ENCODE measurements around the gene ALAS2. TPM values are rescaled to one million over a fixed set of nuclear protein-coding genes. Genes with fewer than 3 reads are reported as not detected.

The ALAS2 gene
- total RNA-seq, 1 experiment from 2014 or later, result not detected

GRCh38 chrX:54979432-54979831 is 51.3 kb downstream of the ALAS2 start:
- Histone ChIP-seq H3K18ac (ENCODE audit: insufficient read length, low read depth, low read length) (no peak overlapping the region), H3K9me3 (ENCODE audit: control insufficient read depth, low read depth, low read length) (peaks cover 16% of the 10 kb centered on the region), H2BK20ac (ENCODE audit: low read depth, low read length, poor library complexity, severe bottlenecking) (no peak overlapping the region), H4K8ac (replicated peaks; ENCODE audit: insufficient read length, low read depth, low read length) (no peak overlapping the region), H2AFZ (ENCODE audit: low read length) (no peak overlapping the region), H3K4ac (ENCODE audit: low read depth, low read length) (no peak overlapping the region), H4K20me1 (ENCODE audit: control insufficient read depth, insufficient read depth, insufficient read length) (no peaks in the 10 kb centered on the region), H3K79me1 (ENCODE audit: insufficient read depth, low read depth, low read length, poor library complexity, severe bottlenecking) (no peaks in the 10 kb centered on the region), H3K14ac (ENCODE audit: insufficient read depth, low read length) (no peak overlapping the region), H2AK5ac (ENCODE audit: insufficient read length, low read length) (no peak overlapping the region), H4K91ac (ENCODE audit: insufficient read length, low read depth, low read length) (no peak overlapping the region), H2BK12ac (ENCODE audit: insufficient read length, low read depth, low read length) (no peak overlapping the region), H3K27ac (ENCODE audit: insufficient read length, low read depth, low read length) (no peak overlapping the region), H3K23me2 (ENCODE audit: insufficient read length, low read depth, low read length, poor library complexity, severe bottlenecking) (no peaks in the 10 kb centered on the region), H3K79me2 (ENCODE audit: insufficient read depth, low read length) (no peaks in the 10 kb centered on the region), H3K23ac (ENCODE audit: insufficient read length, low read depth, low read length) (no peak overlapping the region), H3K9ac (ENCODE audit: extremely low read depth, insufficient read length, low read length) (no peak overlapping the region), H3K27me3 (ENCODE audit: insufficient read depth, low read length) (no peaks in the 10 kb centered on the region), H3T11ph (ENCODE audit: low read length) (no peak overlapping the region), H3K56ac (ENCODE audit: insufficient read length, low read depth, low read length) (no peak overlapping the region), H2BK5ac (ENCODE audit: insufficient read length, low read length) (no peak overlapping the region), H3K4me2 (ENCODE audit: insufficient read depth, insufficient read length, low read length) (no peak overlapping the region), H2BK15ac (ENCODE audit: low read depth, low read length) (no peak overlapping the region), H4K5ac (ENCODE audit: insufficient read length, low read depth, low read length) (no peak overlapping the region), H2BK120ac (ENCODE audit: low read depth, low read length, poor library complexity, severe bottlenecking) (no peak overlapping the region), H3K4me1 (ENCODE audit: insufficient read depth, low read length) (no peaks in the 10 kb centered on the region)
- H3K4me1 Mint-ChIP-seq, result no peaks in the 10 kb centered on the region
- DNase-seq, result no peak
- H3K9me3 Mint-ChIP-seq, result peaks cover 69 to 77% of the 10 kb centered on the region in 2 experiments
- no peak overlapping the region for H3K27ac Mint-ChIP-seq
- no peak overlapping the region for H3K4me3 Mint-ChIP-seq
- TF ChIP-seq CTCF (conservative IDR thresholded peaks at IDR 0.05), result no peak
- H3K27me3 Mint-ChIP-seq (ENCODE audit: low read depth), result peaks cover 3% of the 10 kb centered on the region
- H3K36me3 Mint-ChIP-seq (ENCODE audit: insufficient read depth in 1 of 3, low read depth in 3 of 3), result peaks cover 0 to 2% (median 2%) of the 10 kb centered on the region in 3 experiments; a peak in 1 of 7 replicates
